Measurements from ENCODE around the gene CDH12.
"Not testable (repeated sequence)": the region's sequence is repeated elsewhere in the genome, so short reads cannot be mapped to it uniquely, and the experiment has no call there.

CDH12 gene

GRCh38 chr5:22896152-22896551 lies 43.0 kb upstream of the CDH12 start:
- Histone ChIP-seq H3K9me3 (ENCODE audit: insufficient read depth, low read length) (no peaks in the 10 kb centered on the region), H3K27ac (ENCODE audit: low read length) (no peak overlapping the region), H3K36me3 (replicated peaks; ENCODE audit: low read depth, low read length) (no peaks in the 10 kb centered on the region)

GRCh38 chr5:22892441-22892840 lies 39.3 kb upstream of the CDH12 start:
- TF ChIP-seq CTCF (IDR thresholded peaks at IDR 0.05; ENCODE audit: low read depth, low read length): no peak
- TF ChIP-seq EZH2phosphoT487 (IDR thresholded peaks at IDR 0.05; ENCODE audit: low read depth): no peak
- Histone ChIP-seq H3K9me3 (ENCODE audit: insufficient read depth, low read length) (no peaks in the 10 kb centered on the region), H3K9ac (ENCODE audit: low read length) (no peak overlapping the region), H3K4me2 (ENCODE audit: low read length) (no peak overlapping the region), H3K4me3 (ENCODE audit: low read length) (no peak overlapping the region), H4K20me1 (ENCODE audit: insufficient read depth, low read length) (no peaks in the 10 kb centered on the region), H3K79me2 (ENCODE audit: low read length) (no peaks in the 10 kb centered on the region), H2AFZ (ENCODE audit: low read depth, low read length) (no peak overlapping the region), H3K27ac (ENCODE audit: low read length) (no peak overlapping the region), H3K4me1 (ENCODE audit: low read length) (no peaks in the 10 kb centered on the region), H3K27me3 (ENCODE audit: low read depth, low read length) (no peaks in the 10 kb centered on the region), H3K36me3 (replicated peaks; ENCODE audit: low read depth, low read length) (no peaks in the 10 kb centered on the region)

More at GRCh38 chr5:22896152-22896551, 43.0 kb upstream of the CDH12 start:
- Histone ChIP-seq H3K27me3 (ENCODE audit: low read depth, low read length) (no peaks in the 10 kb centered on the region), H3K4me3 (ENCODE audit: low read length) (no peak overlapping the region), H4K20me1 (ENCODE audit: insufficient read depth, low read length) (no peaks in the 10 kb centered on the region), H3K4me2 (ENCODE audit: low read length) (no peak overlapping the region), H2AFZ (ENCODE audit: low read depth, low read length) (no peak overlapping the region), H3K4me1 (ENCODE audit: low read length) (no peaks in the 10 kb centered on the region), H3K9ac (ENCODE audit: low read length) (no peak overlapping the region), H3K79me2 (ENCODE audit: low read length) (no peaks in the 10 kb centered on the region)
- no peak for TF ChIP-seq CTCF (IDR thresholded peaks at IDR 0.05; ENCODE audit: low read depth, low read length)
- TF ChIP-seq EZH2phosphoT487 (IDR thresholded peaks at IDR 0.05; ENCODE audit: low read depth): no peak

GRCh38 chr5:22889720-22890119 lies 36.6 kb upstream of the CDH12 start:
- TF ChIP-seq EZH2phosphoT487 (IDR thresholded peaks at IDR 0.05; ENCODE audit: low read depth): no peak
- TF ChIP-seq CTCF (IDR thresholded peaks at IDR 0.05; ENCODE audit: low read depth, low read length): peak; percentile 57
- Histone ChIP-seq H4K20me1 (ENCODE audit: insufficient read depth, low read length) (no peaks in the 10 kb centered on the region), H3K27me3 (ENCODE audit: low read depth, low read length) (no peaks in the 10 kb centered on the region), H3K4me3 (ENCODE audit: low read length) (no peak overlapping the region), H3K9ac (ENCODE audit: low read length) (no peak overlapping the region), H3K4me2 (ENCODE audit: low read length) (no peak overlapping the region), H3K79me2 (ENCODE audit: low read length) (no peaks in the 10 kb centered on the region), H2AFZ (ENCODE audit: low read depth, low read length) (no peak overlapping the region), H3K27ac (ENCODE audit: low read length) (no peak overlapping the region), H3K36me3 (replicated peaks; ENCODE audit: low read depth, low read length) (no peaks in the 10 kb centered on the region), H3K4me1 (ENCODE audit: low read length) (no peaks in the 10 kb centered on the region), H3K9me3 (ENCODE audit: insufficient read depth, low read length) (no peaks in the 10 kb centered on the region)

DNA sequence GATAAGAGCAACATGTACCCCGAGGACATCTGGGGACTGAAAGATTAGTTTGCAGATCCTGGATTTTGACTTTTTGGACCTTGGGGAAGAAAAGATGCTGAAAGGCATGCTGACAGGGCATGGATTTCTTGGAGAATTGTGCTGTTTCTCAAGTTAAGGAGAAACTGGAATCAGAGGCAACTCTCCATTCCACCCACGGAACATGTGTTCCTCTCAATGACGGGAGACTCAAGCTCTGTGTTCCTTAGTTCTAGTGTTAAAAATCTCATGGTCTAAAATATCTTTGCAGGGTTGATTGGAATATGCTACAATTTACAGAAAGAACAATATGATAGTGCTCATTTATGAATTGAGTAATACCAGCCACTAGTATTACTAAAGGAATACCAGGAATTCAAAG lies 34.4 kb upstream of the CDH12 start:
- Histone ChIP-seq H3K36me3 (replicated peaks; ENCODE audit: low read depth, low read length) (no peaks in the 10 kb centered on the region), H4K20me1 (ENCODE audit: insufficient read depth, low read length) (no peaks in the 10 kb centered on the region), H3K4me2 (ENCODE audit: low read length) (no peak overlapping the region), H3K4me1 (ENCODE audit: low read length) (no peaks in the 10 kb centered on the region), H3K27ac (ENCODE audit: low read length) (no peak overlapping the region), H3K9me3 (ENCODE audit: insufficient read depth, low read length) (no peaks in the 10 kb centered on the region), H2AFZ (ENCODE audit: low read depth, low read length) (no peak overlapping the region), H3K27me3 (ENCODE audit: low read depth, low read length) (no peaks in the 10 kb centered on the region), H3K9ac (ENCODE audit: low read length) (no peak overlapping the region), H3K4me3 (ENCODE audit: low read length) (no peak overlapping the region), H3K79me2 (ENCODE audit: low read length) (no peaks in the 10 kb centered on the region)
- TF ChIP-seq EZH2phosphoT487 (IDR thresholded peaks at IDR 0.05; ENCODE audit: low read depth) (no peak), CTCF (IDR thresholded peaks at IDR 0.05; ENCODE audit: low read depth, low read length) (no peak)

- not testable (repeated sequence) for H3K9me3 ChIP-seq (ENCODE audit: insufficient read depth, low read length); H3K27ac ChIP-seq (ENCODE audit: low read length); H3K9ac ChIP-seq (ENCODE audit: low read length); H3K79me2 ChIP-seq (ENCODE audit: low read length); H3K4me3 ChIP-seq (ENCODE audit: low read length); H3K36me3 ChIP-seq (replicated peaks; ENCODE audit: low read depth, low read length); H3K4me2 ChIP-seq (ENCODE audit: low read length); H3K27me3 ChIP-seq (ENCODE audit: low read depth, low read length); H4K20me1 ChIP-seq (ENCODE audit: insufficient read depth, low read length); H3K4me1 ChIP-seq (ENCODE audit: low read length); H2AFZ ChIP-seq (ENCODE audit: low read depth, low read length)
Observed at GRCh38 chr5:22858911-22859310, 5.8 kb upstream of the CDH12 start.
